Esophagus squamous epithelium (tissue), 4 donors: Measurements from ENCODE around the gene USB1.

Source experiments
- POLR2A ChIP-seq, 4 donors: fragments of 450-650 bp; IDR thresholded peaks; one replicate each; pipeline ENCODE4 v1.6.1; 2017; ENCODE audit warnings: antibody characterized with exemption in 4 of 4, mild to moderate bottlenecking in 4 of 4, moderate library complexity in 3 of 4
- TF ChIP-seq, protein P1 (sequence below), 6 experiments: fragments of 450-650 bp in 4 of 6; fragments of 200-600 bp in 2 of 6; sonication (generic) in 2 of 6; IDR thresholded peaks; one replicate each; pipeline ENCODE4 v1.5.1; 2016 to 2019; ENCODE audit warnings: antibody characterized with exemption in 6 of 6, mild to moderate bottlenecking in 4 of 6, moderate library complexity in 4 of 6

DNA sequence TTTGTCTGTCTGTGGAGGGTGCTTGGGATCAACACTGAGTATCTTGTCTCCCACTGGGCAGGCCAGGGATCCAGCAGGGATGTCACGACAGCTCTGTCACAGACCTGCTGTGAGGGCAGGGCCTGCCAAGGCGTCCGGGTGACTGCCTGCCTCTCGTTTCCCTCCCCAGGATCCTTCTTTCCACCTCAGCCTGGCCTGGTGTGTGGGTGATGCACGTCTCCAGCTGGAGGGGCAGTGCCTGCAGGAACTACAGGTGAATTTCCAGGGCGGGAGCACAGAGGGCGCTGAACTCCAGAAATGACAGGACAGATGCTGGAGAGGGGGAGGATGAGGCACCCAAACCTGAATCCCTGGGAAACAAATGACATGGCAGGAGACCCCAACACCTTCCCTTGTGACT lies 17.6 kb downstream of the USB1 start:
- TF ChIP-seq, protein P1, sequence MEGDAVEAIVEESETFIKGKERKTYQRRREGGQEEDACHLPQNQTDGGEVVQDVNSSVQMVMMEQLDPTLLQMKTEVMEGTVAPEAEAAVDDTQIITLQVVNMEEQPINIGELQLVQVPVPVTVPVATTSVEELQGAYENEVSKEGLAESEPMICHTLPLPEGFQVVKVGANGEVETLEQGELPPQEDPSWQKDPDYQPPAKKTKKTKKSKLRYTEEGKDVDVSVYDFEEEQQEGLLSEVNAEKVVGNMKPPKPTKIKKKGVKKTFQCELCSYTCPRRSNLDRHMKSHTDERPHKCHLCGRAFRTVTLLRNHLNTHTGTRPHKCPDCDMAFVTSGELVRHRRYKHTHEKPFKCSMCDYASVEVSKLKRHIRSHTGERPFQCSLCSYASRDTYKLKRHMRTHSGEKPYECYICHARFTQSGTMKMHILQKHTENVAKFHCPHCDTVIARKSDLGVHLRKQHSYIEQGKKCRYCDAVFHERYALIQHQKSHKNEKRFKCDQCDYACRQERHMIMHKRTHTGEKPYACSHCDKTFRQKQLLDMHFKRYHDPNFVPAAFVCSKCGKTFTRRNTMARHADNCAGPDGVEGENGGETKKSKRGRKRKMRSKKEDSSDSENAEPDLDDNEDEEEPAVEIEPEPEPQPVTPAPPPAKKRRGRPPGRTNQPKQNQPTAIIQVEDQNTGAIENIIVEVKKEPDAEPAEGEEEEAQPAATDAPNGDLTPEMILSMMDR (IDR thresholded peaks at IDR 0.05) = no peak
- TF ChIP-seq POLR2A (IDR thresholded peaks at IDR 0.05) = no peak
